Left lung (tissue), 10 donors: ENCODE results near the gene PDE3A. TPM values are rescaled to one million over a fixed set of nuclear protein-coding genes. Genes with fewer than 3 reads are reported as not detected.

Source experiments
- ATAC-seq: fragments of 200-7000 bp; cut with Tn5 transposase; one replicate; pipeline ENCODE4 v1.9.1; 2020; ENCODE audit warnings: moderate library complexity
- DNase-seq, 4 donors: peaks; one replicate each; pipeline ENCODE4 v3.0.0-alpha.2; 2013 to 2020
- H3K27ac ChIP-seq, 2 donors: fragments of 200-600 bp; sonication (generic) in 1 of 2; one replicate each; pipeline versions ENCODE4 v1.5.0 to v1.8.0; 2020 to 2021
- H3K27me3 ChIP-seq, 2 donors: fragments of 200-600 bp; sonication (generic) in 1 of 2; one replicate each; pipeline versions ENCODE4 v1.5.0 to v1.8.0; 2020 to 2021
- H3K36me3 ChIP-seq, 2 donors: fragments of 200-600 bp; sonication (generic) in 1 of 2; one replicate each; pipeline versions ENCODE4 v1.5.0 to v1.8.0; 2020 to 2021
- H3K4me1 ChIP-seq, 2 donors: fragments of 200-600 bp; one replicate each; pipeline ENCODE4 v1.8.0; 2021
- H3K4me3 ChIP-seq, 2 donors: fragments of 200-600 bp; sonication (generic) in 1 of 2; one replicate each; pipeline versions ENCODE4 v1.5.0 to v1.8.0; 2020 to 2021; ENCODE audit warnings: mild to moderate bottlenecking in 1 of 2
- H3K9me3 ChIP-seq, 2 donors: fragments of 200-600 bp; sonication (generic) in 1 of 2; one replicate each; pipeline versions ENCODE4 v1.5.0 to v1.8.0; 2020 to 2021
- intact Hi-C, 2 donors: fragments of 100-400 bp; cut with DNase I; formaldehyde crosslinking; loops; one replicate each; pipeline versions ENCODE4 v1.11.2 to v1.14.2; 2022
- polyA plus RNA-seq, 6 donors: library from polyadenylated mRNA; unstranded; fragments of 120-200 nt; gene quantifications; one replicate each; pipeline ENCODE4 v1.2.1, GENCODE V29; 2013; ENCODE audit not compliant: insufficient read length in 6 of 6
- total RNA-seq, 2 donors: library from RNA; stranded (reverse); fragmentation: NEBNext Ultra II Directional; extraction: Animal tissue kit (Norgen Biotek cat#: 25700); gene quantifications; one replicate each; pipeline ENCODE4 v1.2.1, GENCODE V29; 2021
- TF ChIP-seq, protein P1 (sequence below), 2 donors: fragments of 200-600 bp; sonication (generic) in 1 of 2; IDR thresholded peaks; one replicate each; pipeline versions ENCODE4 v1.5.0 to v1.8.0; 2021; ENCODE audit warnings: antibody characterized with exemption in 2 of 2
- donor health status: DM: no; HTN: yes; CAD: no.
- donor health status: DM: no; HTN: no; CAD: no.

PDE3A gene
- total and polyA plus RNA-seq, 8 donors, result 5.1 to 9.3 (median 7.8) TPM

DNA sequence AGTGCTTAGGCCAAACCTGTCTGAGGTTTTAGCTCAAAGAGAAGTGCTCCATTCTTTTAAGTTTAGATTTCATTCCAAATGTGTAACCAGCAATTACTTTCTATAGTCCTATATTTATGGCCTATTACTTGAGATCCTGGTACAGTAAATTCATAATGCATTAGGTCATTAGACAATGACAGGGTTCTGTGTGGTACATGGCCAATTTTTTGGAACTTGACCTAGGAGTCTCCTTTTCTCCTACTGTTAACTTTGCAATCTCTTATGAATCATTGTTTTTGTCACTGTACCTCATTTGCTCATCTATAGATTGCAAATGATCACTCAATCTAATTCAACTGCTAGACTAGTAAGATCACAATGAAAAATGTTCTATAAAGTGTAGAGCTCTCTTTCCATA lies 136.7 kb downstream of the PDE3A start:
- intact Hi-C loops, result no loop called here
- ATAC-seq, result no peak

DNA sequence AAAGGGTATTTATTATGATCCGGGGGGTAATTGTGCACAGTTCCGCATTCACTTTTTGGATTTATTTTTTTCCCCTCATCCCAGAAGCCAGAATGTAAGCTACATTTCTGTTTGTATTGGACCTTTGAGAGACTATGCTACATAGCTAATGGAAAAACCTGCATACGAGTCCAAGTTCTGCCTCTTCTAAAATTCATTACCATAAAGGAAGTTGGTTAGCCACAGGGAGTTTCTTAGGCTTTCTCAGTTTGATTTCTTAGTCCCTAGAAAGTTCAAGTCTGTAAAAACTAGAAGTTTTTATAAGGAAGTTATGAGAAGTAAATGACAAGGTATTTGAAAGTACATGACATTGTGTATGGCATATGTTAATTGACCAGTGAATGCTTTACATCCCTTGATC lies 138.7 kb downstream of the PDE3A start:
- intact Hi-C loops, result no loop called here
- Histone ChIP-seq H3K4me3 (no peak overlapping the region), H3K27ac (no peak overlapping the region), H3K9me3 (no peaks in the 10 kb centered on the region), H3K36me3 (no peaks in the 10 kb centered on the region), H3K4me1 (no peaks in the 10 kb centered on the region), H3K27me3 (no peaks in the 10 kb centered on the region)
- DNase-seq (no peak), ATAC-seq (no peak)
- TF ChIP-seq, protein P1, sequence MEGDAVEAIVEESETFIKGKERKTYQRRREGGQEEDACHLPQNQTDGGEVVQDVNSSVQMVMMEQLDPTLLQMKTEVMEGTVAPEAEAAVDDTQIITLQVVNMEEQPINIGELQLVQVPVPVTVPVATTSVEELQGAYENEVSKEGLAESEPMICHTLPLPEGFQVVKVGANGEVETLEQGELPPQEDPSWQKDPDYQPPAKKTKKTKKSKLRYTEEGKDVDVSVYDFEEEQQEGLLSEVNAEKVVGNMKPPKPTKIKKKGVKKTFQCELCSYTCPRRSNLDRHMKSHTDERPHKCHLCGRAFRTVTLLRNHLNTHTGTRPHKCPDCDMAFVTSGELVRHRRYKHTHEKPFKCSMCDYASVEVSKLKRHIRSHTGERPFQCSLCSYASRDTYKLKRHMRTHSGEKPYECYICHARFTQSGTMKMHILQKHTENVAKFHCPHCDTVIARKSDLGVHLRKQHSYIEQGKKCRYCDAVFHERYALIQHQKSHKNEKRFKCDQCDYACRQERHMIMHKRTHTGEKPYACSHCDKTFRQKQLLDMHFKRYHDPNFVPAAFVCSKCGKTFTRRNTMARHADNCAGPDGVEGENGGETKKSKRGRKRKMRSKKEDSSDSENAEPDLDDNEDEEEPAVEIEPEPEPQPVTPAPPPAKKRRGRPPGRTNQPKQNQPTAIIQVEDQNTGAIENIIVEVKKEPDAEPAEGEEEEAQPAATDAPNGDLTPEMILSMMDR (IDR thresholded peaks at IDR 0.05), result no peak

More for the DNA sequence above, 136.7 kb downstream of the PDE3A start:
- H3K36me3 ChIP-seq, result no peaks in the 10 kb centered on the region
- DNase-seq, result no peak
- no peaks in the 10 kb centered on the region for H3K9me3 ChIP-seq
- TF ChIP-seq, protein P1 (IDR thresholded peaks at IDR 0.05), result no peak
- H3K4me1 ChIP-seq, result no peaks in the 10 kb centered on the region
- no peaks in the 10 kb centered on the region for H3K27me3 ChIP-seq
- H3K4me3 ChIP-seq, result no peak overlapping the region
- H3K27ac ChIP-seq, result no peak overlapping the region

DNA sequence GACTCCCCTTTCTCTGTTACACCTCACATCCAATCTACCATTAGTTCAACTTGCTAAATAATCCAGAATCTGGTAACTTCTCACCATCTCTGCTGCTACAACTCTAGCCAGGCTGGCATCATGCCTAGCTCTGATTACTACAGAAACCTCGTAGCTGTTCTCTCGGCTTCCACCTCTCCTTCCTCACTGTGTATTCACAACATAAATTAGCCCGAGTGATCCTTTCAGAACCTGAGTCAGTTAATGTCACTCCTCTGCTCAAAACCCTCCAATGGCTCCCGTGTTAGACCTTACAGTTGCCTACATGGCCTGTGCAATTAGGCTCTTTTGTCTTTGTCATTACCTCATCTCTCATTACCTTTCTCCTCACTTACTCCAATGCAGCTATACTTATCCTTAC lies 139.4 kb downstream of the PDE3A start:
- ATAC-seq (no peak), DNase-seq (no peak)
- H3K9me3 ChIP-seq, result no peaks in the 10 kb centered on the region
- H3K4me1 ChIP-seq, result no peaks in the 10 kb centered on the region
- H3K27ac ChIP-seq, result no peak overlapping the region
- H3K36me3 ChIP-seq, result no peaks in the 10 kb centered on the region
- TF ChIP-seq, protein P1 (IDR thresholded peaks at IDR 0.05), result no peak
- intact Hi-C loops, result no loop called here
- H3K4me3 ChIP-seq, result no peak overlapping the region
- H3K27me3 ChIP-seq, result no peaks in the 10 kb centered on the region

DNA sequence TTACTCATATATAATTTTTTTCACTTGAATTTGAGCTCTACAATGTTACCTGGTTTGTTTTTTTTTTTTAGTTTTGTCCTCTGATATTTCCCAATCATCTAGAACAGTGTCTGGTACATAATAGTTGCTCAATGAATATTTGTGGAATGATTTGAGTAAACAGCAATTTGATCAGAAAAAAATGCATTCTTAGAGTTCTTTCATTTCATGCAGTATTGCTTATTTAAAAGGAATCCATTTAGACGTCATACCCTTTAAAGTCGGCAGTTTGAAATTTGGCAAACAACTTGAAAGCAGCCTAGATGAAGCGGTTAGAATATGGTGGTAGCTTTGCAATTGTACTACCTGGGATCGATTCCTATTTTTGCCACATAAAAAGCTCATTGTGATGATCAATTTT lies 140.0 kb downstream of the PDE3A start:
- intact Hi-C loops, result no loop called here
- Histone ChIP-seq H3K9me3 (no peaks in the 10 kb centered on the region), H3K27me3 (no peaks in the 10 kb centered on the region), H3K27ac (no peak overlapping the region), H3K4me1 (no peaks in the 10 kb centered on the region), H3K4me3 (no peak overlapping the region), H3K36me3 (no peaks in the 10 kb centered on the region)
- TF ChIP-seq, protein P1 (IDR thresholded peaks at IDR 0.05), result no peak
- ATAC-seq (no peak), DNase-seq (no peak)

DNA sequence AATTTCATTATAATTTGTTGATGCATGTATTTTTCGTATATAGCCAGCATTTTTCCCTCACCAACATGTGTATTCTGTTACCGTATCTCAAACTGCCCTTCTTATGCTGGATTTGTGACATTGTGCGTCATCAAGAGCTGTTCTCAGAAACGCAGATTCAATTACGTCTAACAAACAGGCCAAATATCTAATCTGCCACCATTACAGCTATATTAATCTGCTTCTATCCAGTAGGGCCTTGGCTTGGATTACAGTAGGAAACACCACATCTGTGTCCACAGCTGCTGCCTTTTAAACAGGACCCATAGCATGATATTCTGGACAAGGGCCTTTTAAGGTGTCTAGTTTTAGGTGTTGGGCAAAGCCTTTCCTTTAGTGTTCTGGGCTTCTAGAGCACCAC lies 140.6 kb downstream of the PDE3A start:
- Histone ChIP-seq H3K27me3 (no peaks in the 10 kb centered on the region), H3K4me1 (no peaks in the 10 kb centered on the region), H3K9me3 (no peaks in the 10 kb centered on the region), H3K4me3 (no peak overlapping the region), H3K27ac (no peak overlapping the region), H3K36me3 (no peaks in the 10 kb centered on the region)
- intact Hi-C loops, result no loop called here
- ATAC-seq (no peak), DNase-seq (no peak)
- TF ChIP-seq, protein P1 (IDR thresholded peaks at IDR 0.05), result no peak
